ENCODE data around the gene TMEM14B. TPM values are rescaled to one million over a fixed set of nuclear protein-coding genes. Genes with fewer than 3 reads are reported as not detected.

The TMEM14B gene
- total and polyA plus RNA-seq, 9 of the 15 experiments (the other 6 are each of a cell fraction or from before 2014, with no cell fraction given), result 174 to 862 (median 263) TPM

GRCh38 chr6:10720265-10720959 lies 27.2 kb upstream of the TMEM14B start:
- in situ Hi-C loops (cut with MboI) (no loop called here), intact Hi-C loops (cut with micrococcal nuclease) (no loop called here)
- POLR2A ChIA-PET, result interaction anchor here (1.0 to 1.4 kb wide), 4 partner anchors 10 to 25 kb away, joined by 3 to 6 read pairs (median 4); partner anchors contain the start of genes C6orf52 and PAK1IP1
- no peaks in the 10 kb centered on the region for H3K27me3 ChIP-seq (ENCODE audit: control insufficient read depth in 2 of 2, insufficient read depth in 2 of 2, low read length in 2 of 2)
- no peak overlapping the region for H3K9ac ChIP-seq (ENCODE audit: insufficient read depth in 1 of 2, low read depth in 2 of 2, low read length in 2 of 2)
- DNase-seq (ENCODE audit: extremely low read depth in 1 of 4, low spot score in 3 of 4), result no peak
- FAIRE-seq, result no peak
- H3K4me2 ChIP-seq (ENCODE audit: insufficient read depth, low read length), result no peak overlapping the region
- 95% methylated on average over 31 of the region's 49 CpGs for WGBS (ENCODE audit: insufficient coverage, low coverage, missing lambda C conversion rate)
- H3K4me3 ChIP-seq, result no peak overlapping the region
- peaks cover 8% of the 10 kb centered on the region; the same call in 2 of the 3 replicates for H3K36me3 ChIP-seq (ENCODE audit: control insufficient read depth, insufficient read depth, low read length)
- H3K4me1 ChIP-seq (replicated peaks in 1 of 2; ENCODE audit: control insufficient read depth in 2 of 2, insufficient read depth in 2 of 2, low read length in 2 of 2), result peaks cover 26 to 29% of the 10 kb centered on the region in 2 experiments
- H3K79me2 ChIP-seq (ENCODE audit: control insufficient read depth, insufficient read depth, low read length), result peaks cover 27% of the 10 kb centered on the region
- TF ChIP-seq SUPT5H (IDR thresholded peaks at IDR 0.05) (no peak), ESRRB (CRISPR knock-in tag; IDR thresholded peaks at IDR 0.05; ENCODE audit: borderline replicate concordance) (no peak)
- TF ChIP-seq, protein P1, sequence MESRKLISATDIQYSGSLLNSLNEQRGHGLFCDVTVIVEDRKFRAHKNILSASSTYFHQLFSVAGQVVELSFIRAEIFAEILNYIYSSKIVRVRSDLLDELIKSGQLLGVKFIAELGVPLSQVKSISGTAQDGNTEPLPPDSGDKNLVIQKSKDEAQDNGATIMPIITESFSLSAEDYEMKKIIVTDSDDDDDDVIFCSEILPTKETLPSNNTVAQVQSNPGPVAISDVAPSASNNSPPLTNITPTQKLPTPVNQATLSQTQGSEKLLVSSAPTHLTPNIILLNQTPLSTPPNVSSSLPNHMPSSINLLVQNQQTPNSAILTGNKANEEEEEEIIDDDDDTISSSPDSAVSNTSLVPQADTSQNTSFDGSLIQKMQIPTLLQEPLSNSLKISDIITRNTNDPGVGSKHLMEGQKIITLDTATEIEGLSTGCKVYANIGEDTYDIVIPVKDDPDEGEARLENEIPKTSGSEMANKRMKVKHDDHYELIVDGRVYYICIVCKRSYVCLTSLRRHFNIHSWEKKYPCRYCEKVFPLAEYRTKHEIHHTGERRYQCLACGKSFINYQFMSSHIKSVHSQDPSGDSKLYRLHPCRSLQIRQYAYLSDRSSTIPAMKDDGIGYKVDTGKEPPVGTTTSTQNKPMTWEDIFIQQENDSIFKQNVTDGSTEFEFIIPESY (CRISPR knock-in tag; IDR thresholded peaks at IDR 0.05), result peak; percentile 56; the same call in 1 of the 2 replicates
- no peaks in the 10 kb centered on the region for H3K9me1 ChIP-seq (ENCODE audit: control insufficient read depth, insufficient read depth, low read length)
- H4K20me1 ChIP-seq (replicated peaks; ENCODE audit: control insufficient read depth, insufficient read depth, low read length), result no peaks in the 10 kb centered on the region
- CTCF ChIA-PET (ENCODE audit: low intra/inter-chr PET ratio), result no interaction called here
- H3K9me3 ChIP-seq (replicated peaks; ENCODE audit: control insufficient read depth, insufficient read depth, low read depth, low read length), result peaks cover 13% of the 10 kb centered on the region
- no peak overlapping the region for H2AFZ ChIP-seq (ENCODE audit: low read depth, low read length)
- no peak overlapping the region for H3K27ac ChIP-seq (ENCODE audit: extremely low read depth, low read depth, low read length)
- no peak for ATAC-seq
- no TSS peak for BruUV-seq (replicated peaks)
